IMR-90 (cell line): ENCODE data around the gene TNS3. TPM values are rescaled to one million over a fixed set of nuclear protein-coding genes. Genes with fewer than 3 reads are reported as not detected.

Experiments
- ATAC-seq: fragments of 200-7000 bp; cut with Tn5 transposase; 2 replicates; pipeline ENCODE4 v1.9.1; 2020; ENCODE audit warnings: low read depth, mild to moderate bottlenecking, moderate library complexity
- BruUV-seq: library from RNA; stranded (reverse); fragments of 400-500 nt; replicated peaks from 2 replicates; lab custom pipeline; 2021; lab: Mats Ljungman, UMichigan
- CTCF ChIA-PET: fragments of 300-600 bp; formaldehyde crosslinking; extraction: SDS; loops from one replicate; lab custom pipeline; 2021; ENCODE audit warnings: antibody characterized with exemption; lab: Yijun Ruan, JAX
- POLR2A ChIA-PET: fragments of 300-600 bp; sonication (Branson Sonifier 250); formaldehyde crosslinking; loops from one replicate; lab custom pipeline; 2022; ENCODE audit warnings: antibody characterized with exemption; ENCODE audit not compliant: unreplicated experiment; lab: Charles Lee
- DNase-seq: peaks from one replicate; pipeline ENCODE4 v3.0.0; 2013
- H2AFZ ChIP-seq: replicated peaks from 2 replicates; pipeline ENCODE3; 2013; ENCODE audit warnings: low read length, mild to moderate bottlenecking; ENCODE audit not compliant: poor library complexity
- H2AK5ac ChIP-seq: 2 replicates; pipeline ENCODE4 v1.6.1; 2013; ENCODE audit warnings: low read depth, low read length, inconsistent platforms
- H2AK9ac ChIP-seq: replicated peaks from 2 replicates; pipeline ENCODE3; 2013; ENCODE audit warnings: mild to moderate bottlenecking, low read depth, low read length, moderate library complexity; ENCODE audit not compliant: poor library complexity
- H2BK120ac ChIP-seq: 2 replicates; pipeline ENCODE4 v1.6.1; 2013; ENCODE audit warnings: low read depth, low read length, inconsistent platforms
- H2BK15ac ChIP-seq: 3 replicates; pipeline ENCODE4 v1.6.1; 2013; ENCODE audit warnings: low read depth, low read length, inconsistent platforms
- H2BK20ac ChIP-seq: 2 replicates; pipeline ENCODE4 v1.6.1; 2013; ENCODE audit warnings: low read depth, mild to moderate bottlenecking, inconsistent platforms, low read length, moderate library complexity
- H2BK5ac ChIP-seq: 2 replicates; pipeline ENCODE4 v1.6.1; 2013; ENCODE audit warnings: mild to moderate bottlenecking, low read depth, low read length, inconsistent platforms; ENCODE audit not compliant: poor library complexity, severe bottlenecking
- H3K14ac ChIP-seq: replicated peaks from 2 replicates; pipeline ENCODE4 v1.6.1; 2013; ENCODE audit warnings: low read depth, low read length, inconsistent platforms
- H3K18ac ChIP-seq: 2 replicates; pipeline ENCODE4 v1.6.1; 2013; ENCODE audit warnings: low read depth, low read length, control low read depth
- H3K23ac ChIP-seq: 2 replicates; pipeline ENCODE4 v1.6.1; 2013; ENCODE audit warnings: low read depth, low read length, inconsistent platforms
- H3K27ac ChIP-seq: 2 replicates; pipeline ENCODE4 v1.5.1; 2013; ENCODE audit warnings: mild to moderate bottlenecking, control low read depth, low read length; ENCODE audit not compliant: insufficient read depth
- H3K27me3 ChIP-seq: 2 replicates; pipeline ENCODE4 v1.6.1; 2013; ENCODE audit warnings: low read length; ENCODE audit not compliant: control insufficient read depth, insufficient read depth
- H3K36me3 ChIP-seq: 2 replicates; pipeline ENCODE4 v1.6.1; 2013; ENCODE audit warnings: low read length, mixed read lengths; ENCODE audit not compliant: control insufficient read depth, insufficient read depth
- H3K4ac ChIP-seq: 2 replicates; pipeline ENCODE4 v1.6.1; 2013; ENCODE audit warnings: low read depth, low read length, inconsistent platforms
- H3K4me1 ChIP-seq: 2 replicates; pipeline ENCODE4 v1.6.1; 2013; ENCODE audit warnings: low read length, mixed read lengths; ENCODE audit not compliant: control insufficient read depth, insufficient read depth
- H3K4me2 ChIP-seq: 2 replicates; pipeline ENCODE4 v1.6.1; 2013; ENCODE audit warnings: low read depth, mild to moderate bottlenecking, control low read depth, low read length, moderate library complexity
- H3K4me3 ChIP-seq: 2 replicates; pipeline ENCODE4 v1.5.1; 2013; ENCODE audit warnings: low read depth, mild to moderate bottlenecking, control low read depth, low read length, moderate library complexity; ENCODE audit not compliant: insufficient read depth
- H3K56ac ChIP-seq: 2 replicates; pipeline ENCODE4 v1.6.1; 2013; ENCODE audit warnings: low read length, inconsistent platforms; ENCODE audit not compliant: insufficient read depth; ENCODE audit errors: extremely low read depth
- H3K79me1 ChIP-seq, 2 experiments: 2 replicates each; pipeline ENCODE4 v1.6.1; 2013; ENCODE audit warnings: low read length in 2 of 2, inconsistent platforms in 1 of 2, low read depth in 1 of 2
- H3K9ac ChIP-seq: 2 replicates; pipeline ENCODE4 v1.6.1; 2013; ENCODE audit warnings: low read depth, low read length, control low read depth
- H3K9me1 ChIP-seq: 2 replicates; pipeline ENCODE4 v1.6.1; 2013; ENCODE audit warnings: low read length, inconsistent platforms; ENCODE audit not compliant: insufficient read depth
- H3K9me3 ChIP-seq: 2 replicates; pipeline ENCODE4 v1.6.1; 2013; ENCODE audit warnings: low read length; ENCODE audit not compliant: control insufficient read depth, insufficient read depth
- H4K20me1 ChIP-seq: 2 replicates; pipeline ENCODE4 v1.6.1; 2013; ENCODE audit warnings: low read length, inconsistent platforms; ENCODE audit not compliant: insufficient read depth
- H4K5ac ChIP-seq: 2 replicates; pipeline ENCODE4 v1.6.1; 2013; ENCODE audit warnings: mild to moderate bottlenecking, low read depth, low read length, control low read depth
- H4K8ac ChIP-seq, 2 experiments: 2 replicates each; pipeline ENCODE4 v1.6.1; 2013; ENCODE audit warnings: low read depth in 2 of 2, low read length in 2 of 2, control low read depth in 1 of 2, inconsistent platforms in 1 of 2
- H4K91ac ChIP-seq: 2 replicates; pipeline ENCODE4 v1.6.1; 2013; ENCODE audit warnings: low read depth, low read length, inconsistent platforms; ENCODE audit not compliant: insufficient read depth
- BHLHE40 ChIP-seq: fragments of 150-350 bp; IDR thresholded peaks from 2 replicates; pipeline ENCODE4 v1.6.1; 2016; ENCODE audit warnings: mild to moderate bottlenecking, low read depth, low read length
- CEBPB ChIP-seq: IDR thresholded peaks from 2 replicates; pipeline ENCODE4 v1.6.1; 2012; ENCODE audit warnings: low read depth, low read length, improper control_type of control experiment
- ELK1 ChIP-seq: fragments of 150-350 bp; IDR thresholded peaks from 2 replicates; pipeline ENCODE4 v1.6.1; 2016; ENCODE audit warnings: low read depth, mild to moderate bottlenecking, low read length, moderate library complexity, borderline replicate concordance
- MAZ ChIP-seq: IDR thresholded peaks from 2 replicates; pipeline ENCODE4 v1.6.1; 2012; ENCODE audit warnings: low read depth, mild to moderate bottlenecking, low read length, improper control_type of control experiment, moderate library complexity, borderline replicate concordance
- NFE2L2 ChIP-seq: fragments of 150-350 bp; IDR thresholded peaks from 2 replicates; pipeline ENCODE4 v1.6.1; 2016; ENCODE audit warnings: low read depth, mild to moderate bottlenecking, low read length
- POLR2A ChIP-seq: IDR thresholded peaks from 2 replicates; pipeline ENCODE4 v1.6.1; 2012; ENCODE audit warnings: mild to moderate bottlenecking, low read depth, low read length
- RFX5 ChIP-seq: IDR thresholded peaks from 2 replicates; pipeline ENCODE4 v1.8.0; 2012; ENCODE audit warnings: low read depth, mild to moderate bottlenecking, low read length, moderate library complexity
- SMC3 ChIP-seq: fragments of 150-350 bp; IDR thresholded peaks from 2 replicates; pipeline ENCODE4 v1.6.1; 2016; ENCODE audit warnings: low read depth, mild to moderate bottlenecking, antibody characterized with exemption, low read length, moderate library complexity
- USF2 ChIP-seq: fragments of 150-350 bp; IDR thresholded peaks from 2 replicates; pipeline ENCODE4 v1.6.1; 2017; ENCODE audit warnings: mild to moderate bottlenecking, antibody characterized with exemption, low read length, low read depth
- WGBS, 2 experiments: methylation state at CpG; one replicate each; pipeline versions ENCODE4 v1.1.5 to v1.1.7; 2013; ENCODE audit warnings: missing lambda C conversion rate in 2 of 2; ENCODE audit not compliant: insufficient read length in 1 of 2; ENCODE audit errors: extremely low coverage in 2 of 2; 5-methylcytosine and 5-hydroxymethylcytosine counted together
- dilution Hi-C: fragments of 300-500 bp; cut with HindIII; formaldehyde crosslinking; loops from one replicate; pipeline ENCODE4 v1.14.3; 2018; ENCODE audit warnings: low sequenced_read_pairs; ENCODE audit not compliant: unreplicated experiment
- in situ Hi-C: fragments of 300-500 bp; cut with MboI; formaldehyde crosslinking; loops from 3 replicates; pipeline ENCODE4 v1.14.3; 2019; ENCODE audit warnings: low sequenced_read_pairs, inconsistent platforms, mixed read lengths
- intact Hi-C: fragments of 100-400 bp; cut with micrococcal nuclease; formaldehyde crosslinking; loops from 2 replicates; pipeline ENCODE4 v1.10.0; 2022
- polyA plus RNA-seq, 3 experiments: library from polyadenylated mRNA; depleted of rRNA; stranded (reverse); fragments of >200 nt; gene quantifications; 2 replicates each; pipeline ENCODE4 v1.2.3, GENCODE V29; 2012; ENCODE audit warnings: low replicate concordance in 1 of 3
- total RNA-seq: library from RNA; depleted of rRNA; stranded (reverse); fragments of >200 nt; gene quantifications from 2 replicates; pipeline ENCODE4 v1.2.3, GENCODE V29; 2012
- TF ChIP-seq, protein P1 (sequence below): conservative IDR thresholded peaks from 2 replicates; pipeline ENCODE4 v1.5.1; 2012; ENCODE audit warnings: mild to moderate bottlenecking, low read depth, low read length, improper control_type of control experiment

Gene TNS3
- total and polyA plus RNA-seq, 2 of the 4 experiments (the other 2 are of a cell fraction): 64.3 to 79.2 TPM

DNA sequence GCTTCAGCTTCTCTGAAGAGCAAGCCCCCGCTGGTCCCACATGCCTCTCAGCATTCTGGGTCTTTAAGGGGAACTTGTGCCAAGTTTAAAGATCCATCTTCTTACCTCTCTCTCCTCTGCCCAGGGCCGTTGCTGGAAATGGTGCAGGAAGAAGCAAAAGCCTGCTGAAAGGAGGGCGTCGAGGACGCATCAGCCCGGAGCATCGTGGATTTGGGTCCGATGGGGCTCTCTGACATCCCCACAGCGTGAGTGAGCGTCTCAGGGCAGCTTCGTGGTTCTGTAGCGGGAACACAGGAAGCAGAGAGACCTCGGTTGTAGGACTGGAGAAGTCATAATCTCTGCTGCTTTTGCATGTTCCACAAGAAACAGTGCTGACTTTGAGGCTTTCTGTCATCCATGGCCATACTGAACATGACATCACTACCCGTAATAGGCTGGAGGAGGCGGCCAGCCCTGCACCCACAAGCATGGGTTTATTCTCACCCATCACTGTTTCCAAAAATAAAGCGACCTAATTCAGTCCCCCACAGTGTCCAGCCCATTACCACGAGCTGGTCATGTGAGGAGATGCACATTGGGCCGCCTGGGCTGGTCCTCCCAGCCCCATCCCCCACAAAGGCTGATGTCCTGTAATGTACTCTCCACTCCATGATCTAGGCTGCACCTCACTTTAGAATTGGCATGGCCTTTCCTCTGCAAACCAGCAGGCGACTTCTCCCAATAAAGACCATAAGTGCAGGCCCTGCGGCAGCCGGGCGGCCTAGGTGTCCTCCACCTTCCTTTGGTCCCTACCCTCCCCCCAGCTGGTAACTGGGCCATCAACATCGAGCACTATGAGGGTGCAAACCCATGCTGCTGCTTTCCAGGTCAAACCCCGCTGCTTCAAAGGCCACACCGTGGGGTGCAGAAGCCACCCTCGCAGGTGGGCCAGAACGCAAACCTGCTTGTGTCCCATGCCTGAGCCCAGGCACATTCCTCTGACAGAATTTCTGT lies 276.9 kb downstream of the TNS3 start:
- Histone ChIP-seq H3K9ac (no peak overlapping the region), H3K9me3 (no peaks in the 10 kb centered on the region), H2AK9ac (no peak overlapping the region), H3K36me3 (peaks cover 46% of the 10 kb centered on the region), H3K27ac (no peak overlapping the region), H2BK20ac (no peak overlapping the region), H4K91ac (no peak overlapping the region), H2BK5ac (no peak overlapping the region), H2AK5ac (no peak overlapping the region), H3K14ac (0 out of 2 replicates have a peak overlapping the region, but pooled peaks have one; percentile 36), H3K4me1 (no peaks in the 10 kb centered on the region; the same call in 1 of the 2 replicates), H2AFZ (no peak overlapping the region), H2BK120ac (no peak overlapping the region), H3K27me3 (no peaks in the 10 kb centered on the region), H4K8ac (0 out of 4 replicates have a peak overlapping the region, but pooled peaks of 1 of the 2 experiments have one; percentile 4), H3K4me2 (no peak overlapping the region), H3K79me1 (peaks cover 39 to 66% of the 10 kb centered on the region in 2 experiments), H3K56ac (no peak overlapping the region), H4K20me1 (peaks cover 7% of the 10 kb centered on the region; the same call in 1 of the 2 replicates), H2BK15ac (no peak overlapping the region), H3K9me1 (peaks cover 16% of the 10 kb centered on the region), H3K23ac (no peak overlapping the region), H3K18ac (no peak overlapping the region), H4K5ac (no peak overlapping the region), H3K4me3 (no peak overlapping the region), H3K4ac (no peak overlapping the region)
- WGBS, 2 experiments: 89% methylated on average over 18 of the region's 27 CpGs; no CpG with 5 or more reads in 1 of the 2 experiments
- dilution Hi-C loops (no loop called here), in situ Hi-C loops (no loop called here), intact Hi-C loops (no loop called here)
- ChIA-PET POLR2A (no interaction called here), CTCF (no interaction called here)
- BruUV-seq: no TSS peak
- DNase-seq (no peak), ATAC-seq (no peak)
- TF ChIP-seq MAZ: no peak
- no peak for TF ChIP-seq RFX5
- no peak for TF ChIP-seq POLR2A
- no peak for TF ChIP-seq USF2
- TF ChIP-seq, protein P1, sequence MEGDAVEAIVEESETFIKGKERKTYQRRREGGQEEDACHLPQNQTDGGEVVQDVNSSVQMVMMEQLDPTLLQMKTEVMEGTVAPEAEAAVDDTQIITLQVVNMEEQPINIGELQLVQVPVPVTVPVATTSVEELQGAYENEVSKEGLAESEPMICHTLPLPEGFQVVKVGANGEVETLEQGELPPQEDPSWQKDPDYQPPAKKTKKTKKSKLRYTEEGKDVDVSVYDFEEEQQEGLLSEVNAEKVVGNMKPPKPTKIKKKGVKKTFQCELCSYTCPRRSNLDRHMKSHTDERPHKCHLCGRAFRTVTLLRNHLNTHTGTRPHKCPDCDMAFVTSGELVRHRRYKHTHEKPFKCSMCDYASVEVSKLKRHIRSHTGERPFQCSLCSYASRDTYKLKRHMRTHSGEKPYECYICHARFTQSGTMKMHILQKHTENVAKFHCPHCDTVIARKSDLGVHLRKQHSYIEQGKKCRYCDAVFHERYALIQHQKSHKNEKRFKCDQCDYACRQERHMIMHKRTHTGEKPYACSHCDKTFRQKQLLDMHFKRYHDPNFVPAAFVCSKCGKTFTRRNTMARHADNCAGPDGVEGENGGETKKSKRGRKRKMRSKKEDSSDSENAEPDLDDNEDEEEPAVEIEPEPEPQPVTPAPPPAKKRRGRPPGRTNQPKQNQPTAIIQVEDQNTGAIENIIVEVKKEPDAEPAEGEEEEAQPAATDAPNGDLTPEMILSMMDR: no peak
- no peak for TF ChIP-seq SMC3
- no peak for TF ChIP-seq BHLHE40
- no peak for TF ChIP-seq NFE2L2
- TF ChIP-seq CEBPB: no peak
- no peak for TF ChIP-seq ELK1
